Epithelial cell of esophagus (primary cell): ENCODE data around the gene NINL.

Experiments used
- DNase-seq: peaks from one replicate; pipeline ENCODE4 v3.0.0; 2010; ENCODE audit warnings: low read depth
- H3K4me3 ChIP-seq: 2 replicates; pipeline ENCODE4 v1.5.1; 2011; ENCODE audit warnings: mild to moderate bottlenecking, low read length, control low read depth
- CTCF ChIP-seq: IDR thresholded peaks from 2 replicates; pipeline ENCODE4 v1.5.1; 2011; ENCODE audit warnings: low read depth, mild to moderate bottlenecking, low read length, control low read depth, inconsistent platforms; ENCODE audit not compliant: insufficient read depth; ENCODE audit errors: missing control alignments

Gene NINL

GRCh38 chr20:25461786-25462545 lies 123.4 kb downstream of the NINL start:
- H3K4me3 ChIP-seq = no peak overlapping the region

GRCh38 chr20:25461281-25461650 lies 124.1 kb downstream of the NINL start:
- no peak overlapping the region for H3K4me3 ChIP-seq
- no peak for TF ChIP-seq CTCF
- DNase-seq = no peak

More at GRCh38 chr20:25461786-25462545, 123.4 kb downstream of the NINL start:
- DNase-seq = no peak
- no peak for TF ChIP-seq CTCF

- DNase-seq = no peak
- no peak overlapping the region for H3K4me3 ChIP-seq
- no peak for TF ChIP-seq CTCF
Measured at GRCh38 chr20:25460566-25461280, 124.6 kb downstream of the NINL start.

GRCh38 chr20:25459916-25460535 lies 125.3 kb downstream of the NINL start:
- no peak for TF ChIP-seq CTCF
- DNase-seq = no peak
- H3K4me3 ChIP-seq = no peak overlapping the region

GRCh38 chr20:25459111-25459830 lies 126.1 kb downstream of the NINL start:
- DNase-seq = no peak
- no peak for TF ChIP-seq CTCF
- H3K4me3 ChIP-seq = no peak overlapping the region

- H3K4me3 ChIP-seq = no peak overlapping the region
- no peak for TF ChIP-seq CTCF
- no peak for DNase-seq
Measured at GRCh38 chr20:25457886-25458680, 127.2 kb downstream of the NINL start.
